GM12873 (cell line): ENCODE data around the gene USH1C.

Experiments used
- TF ChIP-seq, protein P1 (sequence below): IDR thresholded peaks from 2 replicates; pipeline ENCODE4 v1.5.1; 2012; ENCODE audit warnings: low read depth, mild to moderate bottlenecking, moderate library complexity, low read length, control low read depth; ENCODE audit not compliant: insufficient read depth; ENCODE audit errors: missing control alignments

The USH1C gene

DNA sequence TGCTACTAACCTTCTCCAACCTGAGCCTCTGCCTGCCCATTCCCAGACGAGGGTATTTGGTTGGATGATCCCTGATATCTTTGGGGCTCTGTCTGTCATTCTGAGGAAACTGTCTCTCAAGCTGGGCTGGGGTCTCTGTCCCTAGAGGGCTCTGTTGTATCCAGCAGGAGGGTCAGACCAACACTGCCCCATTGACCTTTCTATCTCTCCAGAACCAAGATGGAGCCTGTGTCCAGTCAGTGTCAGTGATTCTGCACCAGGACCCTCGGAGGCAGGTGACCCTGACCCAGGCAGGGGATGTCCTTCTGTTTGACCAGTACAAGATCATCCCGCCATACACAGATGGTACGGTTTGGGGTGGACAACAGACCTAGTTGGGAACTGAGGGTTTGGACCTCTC lies 24.7 kb upstream of the USH1C start:
- TF ChIP-seq, protein P1, sequence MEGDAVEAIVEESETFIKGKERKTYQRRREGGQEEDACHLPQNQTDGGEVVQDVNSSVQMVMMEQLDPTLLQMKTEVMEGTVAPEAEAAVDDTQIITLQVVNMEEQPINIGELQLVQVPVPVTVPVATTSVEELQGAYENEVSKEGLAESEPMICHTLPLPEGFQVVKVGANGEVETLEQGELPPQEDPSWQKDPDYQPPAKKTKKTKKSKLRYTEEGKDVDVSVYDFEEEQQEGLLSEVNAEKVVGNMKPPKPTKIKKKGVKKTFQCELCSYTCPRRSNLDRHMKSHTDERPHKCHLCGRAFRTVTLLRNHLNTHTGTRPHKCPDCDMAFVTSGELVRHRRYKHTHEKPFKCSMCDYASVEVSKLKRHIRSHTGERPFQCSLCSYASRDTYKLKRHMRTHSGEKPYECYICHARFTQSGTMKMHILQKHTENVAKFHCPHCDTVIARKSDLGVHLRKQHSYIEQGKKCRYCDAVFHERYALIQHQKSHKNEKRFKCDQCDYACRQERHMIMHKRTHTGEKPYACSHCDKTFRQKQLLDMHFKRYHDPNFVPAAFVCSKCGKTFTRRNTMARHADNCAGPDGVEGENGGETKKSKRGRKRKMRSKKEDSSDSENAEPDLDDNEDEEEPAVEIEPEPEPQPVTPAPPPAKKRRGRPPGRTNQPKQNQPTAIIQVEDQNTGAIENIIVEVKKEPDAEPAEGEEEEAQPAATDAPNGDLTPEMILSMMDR: no peak

DNA sequence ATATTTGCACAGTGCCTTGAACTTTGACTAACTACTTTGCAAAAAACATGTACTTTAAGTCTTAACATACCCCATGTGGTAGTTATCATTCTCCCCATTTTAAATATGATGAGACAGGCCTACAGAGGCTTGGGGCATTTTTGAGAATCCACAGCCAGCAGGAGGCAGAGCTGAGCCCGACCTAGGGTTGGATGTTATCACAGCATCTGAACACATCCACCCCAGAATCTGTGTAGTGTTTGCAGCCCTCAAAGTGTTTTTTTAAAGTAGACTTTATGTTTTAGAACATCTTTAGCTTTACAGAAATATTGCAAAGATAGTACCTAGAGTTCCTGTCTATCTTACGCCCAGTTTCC lies 20.4 kb upstream of the USH1C start:
- TF ChIP-seq, protein P1: peak; percentile 53

DNA sequence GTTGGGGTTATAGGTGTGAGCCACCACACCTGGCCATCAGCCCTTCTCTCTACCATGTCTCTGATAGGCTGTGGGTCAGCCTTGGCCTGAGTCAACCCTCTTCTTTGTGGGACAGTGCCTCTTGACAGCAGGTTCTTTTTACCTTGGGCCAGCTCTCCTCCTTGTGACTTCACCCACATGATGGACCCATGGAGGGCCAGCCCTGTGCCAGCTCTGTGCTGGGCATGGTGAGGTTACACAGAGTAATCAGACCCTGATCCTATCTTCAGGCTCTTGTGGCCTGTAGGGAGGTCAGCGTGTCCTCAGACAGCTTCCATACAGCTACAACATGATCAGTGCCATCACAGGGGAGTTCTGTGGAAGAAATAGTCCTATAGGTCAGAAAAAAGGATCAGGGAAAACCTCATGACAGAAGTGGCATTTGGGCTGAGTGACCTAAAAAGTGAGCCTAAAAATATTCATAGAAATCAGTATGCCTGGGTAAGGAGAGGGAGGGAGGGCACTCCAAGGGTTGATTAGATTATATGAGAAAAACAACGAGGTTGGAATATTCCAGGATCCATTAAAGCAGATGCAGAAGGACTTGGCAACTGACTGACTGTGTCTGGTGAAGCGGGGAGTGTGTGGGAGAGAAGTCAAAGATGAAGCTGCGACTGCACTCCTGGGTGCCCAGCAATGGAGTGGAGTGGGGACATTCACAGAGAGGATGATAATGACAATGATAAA lies 19.9 kb upstream of the USH1C start:
- TF ChIP-seq, protein P1: no peak

DNA sequence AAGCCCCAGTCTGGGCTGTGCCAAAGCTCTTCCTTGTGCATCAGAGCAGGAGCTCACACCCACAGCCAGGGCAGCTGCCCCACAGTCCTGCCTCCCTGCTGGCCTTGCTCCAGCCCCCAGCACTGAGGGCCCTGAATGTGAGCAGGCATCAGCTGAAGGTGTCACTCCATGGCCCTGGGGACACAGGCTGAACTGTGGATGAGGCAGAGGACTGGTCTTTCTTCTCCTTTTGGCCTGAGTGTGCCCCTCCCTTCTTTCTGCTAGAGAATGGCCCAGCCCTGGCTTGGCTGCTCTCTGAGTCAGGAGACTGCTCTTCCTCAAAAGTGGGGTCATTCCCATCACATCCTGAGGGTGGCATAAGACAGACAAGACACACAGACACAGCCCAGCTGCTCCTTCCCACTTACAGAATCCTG lies 19.0 kb upstream of the USH1C start:
- TF ChIP-seq, protein P1: peak; percentile 4

DNA sequence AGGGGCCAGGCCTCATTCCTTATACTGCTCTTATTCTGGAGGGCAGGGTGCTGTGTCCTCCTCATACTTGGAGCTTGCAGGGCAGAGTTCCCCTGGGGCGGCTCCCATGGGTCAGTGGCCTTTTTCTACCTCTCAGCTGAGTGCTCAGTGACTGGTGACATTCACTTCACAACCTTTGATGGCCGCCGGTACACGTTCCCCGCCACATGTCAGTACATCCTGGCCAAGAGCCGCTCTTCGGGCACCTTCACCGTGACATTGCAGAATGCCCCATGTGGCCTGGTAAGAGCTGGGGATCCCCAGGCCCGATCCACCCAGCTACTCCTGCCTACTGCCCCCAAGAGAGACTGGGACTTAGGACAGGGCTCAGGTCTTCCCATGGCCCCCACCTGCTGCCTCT lies 17.3 kb upstream of the USH1C start:
- TF ChIP-seq, protein P1: no peak

DNA sequence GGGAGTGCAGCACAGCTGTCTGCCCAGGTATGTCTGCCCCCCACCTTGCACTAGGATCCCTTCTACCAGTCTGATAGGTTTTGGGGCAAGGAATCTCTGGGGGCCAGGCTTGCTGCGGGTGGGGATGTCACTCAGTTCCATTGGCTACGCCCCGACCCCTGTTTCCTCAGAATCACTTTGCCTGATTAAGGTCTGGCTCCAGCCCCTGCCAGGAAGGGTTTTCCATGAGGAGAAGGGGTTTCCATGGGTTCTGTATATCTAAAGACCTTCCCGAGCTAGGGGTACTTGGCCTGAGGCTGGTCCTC lies 16.8 kb upstream of the USH1C start:
- TF ChIP-seq, protein P1: no peak

DNA sequence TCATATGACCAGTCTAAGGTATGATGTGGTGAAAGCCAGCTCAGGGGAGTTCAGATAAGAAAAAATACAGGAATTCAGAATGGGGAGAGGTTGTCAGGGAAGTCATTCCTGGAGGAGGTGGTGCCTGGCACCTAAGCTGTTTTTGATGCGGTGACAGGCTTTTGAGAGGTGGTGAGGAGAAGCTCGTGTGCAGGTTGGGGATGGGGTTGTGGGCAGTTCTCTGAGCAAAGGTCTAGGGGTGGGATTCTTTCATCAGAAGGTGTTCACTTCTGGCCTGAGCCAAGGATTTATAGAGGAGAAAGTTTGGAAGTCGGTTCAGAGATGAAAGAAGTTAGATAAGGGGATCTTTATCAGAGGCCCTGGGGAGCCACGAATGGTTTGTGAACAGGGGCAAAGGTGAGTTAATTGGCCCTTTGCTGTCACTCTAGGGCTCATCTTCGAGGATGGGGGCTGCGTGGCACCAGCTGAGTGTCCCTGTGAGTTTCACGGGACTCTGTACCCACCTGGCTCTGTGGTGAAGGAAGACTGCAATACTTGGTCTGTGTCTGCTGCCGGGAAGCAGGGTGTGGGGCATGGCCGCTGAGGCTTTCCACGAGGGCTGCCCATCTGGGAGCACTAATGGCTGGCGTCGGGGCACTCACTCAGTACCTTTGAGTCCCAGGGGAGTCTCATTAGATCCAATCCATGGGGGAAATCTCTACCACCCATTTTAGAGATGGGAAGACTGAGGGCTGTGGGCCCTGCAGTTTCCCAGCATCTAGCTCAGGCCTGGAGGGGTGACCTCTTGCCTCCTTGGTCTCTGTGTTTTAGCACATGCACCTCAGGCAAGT lies 16.3 kb upstream of the USH1C start:
- TF ChIP-seq, protein P1: no peak
